H9 (cell line): Measurements from ENCODE around the gene IL1RAPL2. TPM values are rescaled to one million over a fixed set of nuclear protein-coding genes. Genes with fewer than 3 reads are reported as not detected.

Source experiments
- DNase-seq: peaks from one replicate; pipeline ENCODE4 v3.0.0-alpha.2; 2017
- H2AFZ ChIP-seq: one replicate; pipeline ENCODE4 v1.6.1; 2013; ENCODE audit warnings: mild to moderate bottlenecking, low read length, control low read depth, moderate library complexity
- H2AK5ac ChIP-seq: 2 replicates; pipeline ENCODE4 v1.6.1; 2013; ENCODE audit warnings: low read length, control low read depth, mixed read lengths; ENCODE audit not compliant: insufficient read length
- H2BK120ac ChIP-seq: one replicate; pipeline ENCODE4 v1.6.1; 2013; ENCODE audit warnings: low read depth, mild to moderate bottlenecking, low read length, control low read depth, inconsistent platforms; ENCODE audit not compliant: poor library complexity, severe bottlenecking
- H2BK12ac ChIP-seq: 2 replicates; pipeline ENCODE4 v1.6.1; 2013; ENCODE audit warnings: low read length, control low read depth, mixed read lengths, low read depth; ENCODE audit not compliant: insufficient read length
- H2BK15ac ChIP-seq: 2 replicates; pipeline ENCODE4 v1.6.1; 2013; ENCODE audit warnings: low read depth, low read length, control low read depth
- H2BK20ac ChIP-seq: one replicate; pipeline ENCODE4 v1.6.1; 2013; ENCODE audit warnings: low read depth, mild to moderate bottlenecking, low read length, control low read depth, inconsistent platforms; ENCODE audit not compliant: poor library complexity, severe bottlenecking
- H2BK5ac ChIP-seq: 2 replicates; pipeline ENCODE4 v1.6.1; 2013; ENCODE audit warnings: low read length, control low read depth, mixed read lengths; ENCODE audit not compliant: insufficient read length
- H3K14ac ChIP-seq: 2 replicates; pipeline ENCODE4 v1.6.1; 2013; ENCODE audit warnings: low read length, control low read depth; ENCODE audit not compliant: insufficient read depth
- H3K18ac ChIP-seq: 2 replicates; pipeline ENCODE4 v1.6.1; 2013; ENCODE audit warnings: low read depth, mild to moderate bottlenecking, mixed read lengths, low read length, control low read depth; ENCODE audit not compliant: insufficient read length
- H3K23ac ChIP-seq: 2 replicates; pipeline ENCODE4 v1.6.1; 2013; ENCODE audit warnings: low read length, control low read depth, mixed read lengths, low read depth; ENCODE audit not compliant: insufficient read length
- H3K23me2 ChIP-seq: 2 replicates; pipeline ENCODE4 v1.6.1; 2013; ENCODE audit warnings: low read depth, mild to moderate bottlenecking, mixed read lengths, low read length, control low read depth; ENCODE audit not compliant: insufficient read length, poor library complexity, severe bottlenecking
- H3K27ac ChIP-seq: 2 replicates; pipeline ENCODE4 v1.5.1; 2013; ENCODE audit warnings: low read length, control low read depth, mixed read lengths, low read depth; ENCODE audit not compliant: insufficient read length
- H3K27me3 ChIP-seq: 2 replicates; pipeline ENCODE4 v1.6.1; 2013; ENCODE audit warnings: low read length, control low read depth, inconsistent platforms; ENCODE audit not compliant: insufficient read depth
- H3K4ac ChIP-seq: 2 replicates; pipeline ENCODE4 v1.6.1; 2013; ENCODE audit warnings: low read depth, mild to moderate bottlenecking, control low read depth, inconsistent platforms, low read length, moderate library complexity
- H3K4me1 ChIP-seq: 2 replicates; pipeline ENCODE4 v1.6.1; 2013; ENCODE audit warnings: low read length, control low read depth, inconsistent platforms; ENCODE audit not compliant: insufficient read depth
- H3K4me2 ChIP-seq: 2 replicates; pipeline ENCODE4 v1.6.1; 2013; ENCODE audit warnings: low read length, control low read depth, mixed read lengths; ENCODE audit not compliant: insufficient read length, insufficient read depth
- H3K56ac ChIP-seq: 2 replicates; pipeline ENCODE4 v1.6.1; 2013; ENCODE audit warnings: low read depth, mild to moderate bottlenecking, mixed read lengths, low read length, control low read depth; ENCODE audit not compliant: insufficient read length
- H3K79me1 ChIP-seq: 2 replicates; pipeline ENCODE4 v1.6.1; 2013; ENCODE audit warnings: low read depth, mild to moderate bottlenecking, moderate library complexity, low read length, control low read depth, inconsistent platforms; ENCODE audit not compliant: insufficient read depth, poor library complexity, severe bottlenecking
- H3K79me2 ChIP-seq: 2 replicates; pipeline ENCODE4 v1.6.1; 2013; ENCODE audit warnings: low read length, control low read depth, inconsistent platforms; ENCODE audit not compliant: insufficient read depth
- H3K9ac ChIP-seq: 2 replicates; pipeline ENCODE4 v1.6.1; 2013; ENCODE audit warnings: low read length, control low read depth, mixed read lengths; ENCODE audit not compliant: insufficient read length; ENCODE audit errors: extremely low read depth
- H3K9me3 ChIP-seq: one replicate; pipeline ENCODE4 v1.6.1; 2013; ENCODE audit warnings: low read depth, low read length, inconsistent platforms; ENCODE audit not compliant: control insufficient read depth
- H3T11ph ChIP-seq: one replicate; pipeline ENCODE4 v1.6.1; 2013; ENCODE audit warnings: mild to moderate bottlenecking, low read length, control low read depth, inconsistent platforms
- H4K20me1 ChIP-seq: one replicate; pipeline ENCODE4 v1.6.1; 2013; ENCODE audit not compliant: control insufficient read depth, insufficient read length, insufficient read depth
- H4K5ac ChIP-seq: 2 replicates; pipeline ENCODE4 v1.6.1; 2013; ENCODE audit warnings: low read depth, mild to moderate bottlenecking, mixed read lengths, low read length, control low read depth; ENCODE audit not compliant: insufficient read length
- H4K8ac ChIP-seq: replicated peaks from 2 replicates; pipeline ENCODE4 v1.6.1; 2013; ENCODE audit warnings: low read length, control low read depth, mixed read lengths, low read depth; ENCODE audit not compliant: insufficient read length
- H4K91ac ChIP-seq: 2 replicates; pipeline ENCODE4 v1.6.1; 2013; ENCODE audit warnings: low read depth, mild to moderate bottlenecking, moderate library complexity, mixed read lengths, low read length, control low read depth; ENCODE audit not compliant: insufficient read length
- H3K27ac Mint-ChIP-seq, 3 experiments: 2 replicates in 2 of 3; 3 replicates in 1 of 3; pipeline ENCODE4 v1.8.0; 2020 to 2021; ENCODE audit warnings: mixed read lengths in 3 of 3, mild to moderate bottlenecking in 1 of 3, moderate library complexity in 1 of 3
- H3K27me3 Mint-ChIP-seq: 2 replicates; pipeline ENCODE4 v1.8.0; 2021; ENCODE audit warnings: low read depth, mild to moderate bottlenecking, moderate library complexity, mixed read lengths
- H3K36me3 Mint-ChIP-seq, 3 experiments: 2 replicates in 2 of 3; 3 replicates in 1 of 3; pipeline ENCODE4 v1.8.0; 2020 to 2021; ENCODE audit warnings: low read depth in 3 of 3, mixed read lengths in 3 of 3; ENCODE audit not compliant: insufficient read depth in 1 of 3
- H3K4me1 Mint-ChIP-seq, 2 experiments: 2 replicates each; pipeline ENCODE4 v1.8.0; 2020; ENCODE audit warnings: mixed read lengths in 2 of 2
- H3K4me3 Mint-ChIP-seq, 2 experiments: 2 replicates in 1 of 2; 3 replicates in 1 of 2; pipeline ENCODE4 v1.8.0; 2020 to 2021; ENCODE audit warnings: mild to moderate bottlenecking in 2 of 2, mixed read lengths in 2 of 2, moderate library complexity in 1 of 2
- H3K9me3 Mint-ChIP-seq, 2 experiments: 2 replicates in 1 of 2; 3 replicates in 1 of 2; pipeline ENCODE4 v1.8.0; 2020; ENCODE audit warnings: mild to moderate bottlenecking in 2 of 2, mixed read lengths in 2 of 2, moderate library complexity in 1 of 2
- WGBS: extraction: QIAGEN DNeasy Blood & Tissue Kit; methylation state at CpG from one replicate; pipeline ENCODE4 v1.1.7; 2013; ENCODE audit warnings: missing lambda C conversion rate, low lambda C conversion rate, mixed read lengths; ENCODE audit not compliant: insufficient read length; ENCODE audit errors: extremely low coverage; 5-methylcytosine and 5-hydroxymethylcytosine counted together
- total RNA-seq: library from RNA; stranded (reverse); gene quantifications from 2 replicates; pipeline ENCODE4 v1.2.1, GENCODE V29; 2021
- TF ChIP-seq, protein P1 (sequence below): fragments of 200-600 bp; sonication (generic); conservative IDR thresholded peaks from 3 replicates; pipeline ENCODE4 v1.8.0; 2021; ENCODE audit warnings: antibody characterized with exemption, mild to moderate bottlenecking

IL1RAPL2 gene
- total RNA-seq, 1 experiment from 2014 or later: not detected

DNA sequence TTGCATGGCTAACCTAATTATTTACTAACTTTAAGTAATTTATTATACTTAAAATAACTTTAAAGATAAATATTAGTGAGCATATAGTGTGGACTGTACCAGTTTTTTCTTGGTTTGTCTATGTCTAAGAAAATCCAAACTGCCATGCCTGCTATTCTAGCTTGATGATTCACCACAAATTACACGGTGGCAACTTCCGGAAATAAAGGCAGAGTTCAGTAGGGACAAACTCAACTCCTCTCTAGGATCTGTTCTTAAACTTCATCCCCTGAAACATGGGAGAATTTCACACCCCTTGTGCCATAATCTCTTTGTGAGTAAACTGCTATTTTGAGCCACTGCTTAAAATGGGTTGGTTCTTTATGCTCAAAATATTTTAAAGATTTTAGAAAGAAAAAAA, 1042.7 kb downstream of the IL1RAPL2 start:
- H3K27ac Mint-ChIP-seq: no peak overlapping the region
- H2BK20ac ChIP-seq: no peak overlapping the region
- no peak overlapping the region for H4K91ac ChIP-seq
- H3K4me1 ChIP-seq: no peaks in the 10 kb centered on the region
- peaks cover 8% of the 10 kb centered on the region for H3K9me3 ChIP-seq
- H3K4me3 Mint-ChIP-seq: no peak overlapping the region
- no peaks in the 10 kb centered on the region for H3K79me2 ChIP-seq
- no peak overlapping the region for H3K27ac ChIP-seq
- WGBS: no CpG with 5 or more reads among the region's 2 CpGs
- H2BK15ac ChIP-seq: no peak overlapping the region
- no peaks in the 10 kb centered on the region; a peak in 1 of 7 replicates for H3K36me3 Mint-ChIP-seq
- H3K27me3 Mint-ChIP-seq: no peaks in the 10 kb centered on the region
- no peaks in the 10 kb centered on the region for H3K79me1 ChIP-seq
- no peak overlapping the region for H4K8ac ChIP-seq
- no peak overlapping the region for H3K14ac ChIP-seq
- no peaks in the 10 kb centered on the region for H4K20me1 ChIP-seq
- no peak overlapping the region for H3K9ac ChIP-seq
- H4K5ac ChIP-seq: no peak overlapping the region
- H2BK120ac ChIP-seq: no peak overlapping the region
- no peak overlapping the region for H2AK5ac ChIP-seq
- H3K4me1 Mint-ChIP-seq: no peaks in the 10 kb centered on the region
- no peaks in the 10 kb centered on the region for H3K27me3 ChIP-seq
- H2AFZ ChIP-seq: no peak overlapping the region
- H3K9me3 Mint-ChIP-seq: peaks cover 0 to 36% of the 10 kb centered on the region in 2 experiments; a peak in 2 of 5 replicates
- no peak overlapping the region for H3K18ac ChIP-seq
- no peak overlapping the region for H2BK5ac ChIP-seq
- no peak overlapping the region for H3T11ph ChIP-seq
- TF ChIP-seq, protein P1, sequence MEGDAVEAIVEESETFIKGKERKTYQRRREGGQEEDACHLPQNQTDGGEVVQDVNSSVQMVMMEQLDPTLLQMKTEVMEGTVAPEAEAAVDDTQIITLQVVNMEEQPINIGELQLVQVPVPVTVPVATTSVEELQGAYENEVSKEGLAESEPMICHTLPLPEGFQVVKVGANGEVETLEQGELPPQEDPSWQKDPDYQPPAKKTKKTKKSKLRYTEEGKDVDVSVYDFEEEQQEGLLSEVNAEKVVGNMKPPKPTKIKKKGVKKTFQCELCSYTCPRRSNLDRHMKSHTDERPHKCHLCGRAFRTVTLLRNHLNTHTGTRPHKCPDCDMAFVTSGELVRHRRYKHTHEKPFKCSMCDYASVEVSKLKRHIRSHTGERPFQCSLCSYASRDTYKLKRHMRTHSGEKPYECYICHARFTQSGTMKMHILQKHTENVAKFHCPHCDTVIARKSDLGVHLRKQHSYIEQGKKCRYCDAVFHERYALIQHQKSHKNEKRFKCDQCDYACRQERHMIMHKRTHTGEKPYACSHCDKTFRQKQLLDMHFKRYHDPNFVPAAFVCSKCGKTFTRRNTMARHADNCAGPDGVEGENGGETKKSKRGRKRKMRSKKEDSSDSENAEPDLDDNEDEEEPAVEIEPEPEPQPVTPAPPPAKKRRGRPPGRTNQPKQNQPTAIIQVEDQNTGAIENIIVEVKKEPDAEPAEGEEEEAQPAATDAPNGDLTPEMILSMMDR: no peak
- no peak for DNase-seq
- no peaks in the 10 kb centered on the region for H3K23me2 ChIP-seq
- H3K4ac ChIP-seq: no peak overlapping the region
- no peak overlapping the region for H3K56ac ChIP-seq
- no peak overlapping the region for H3K23ac ChIP-seq
- no peak overlapping the region for H2BK12ac ChIP-seq
- H3K4me2 ChIP-seq: no peak overlapping the region
